Endodermal cell (in vitro differentiated cells): ENCODE results near the gene LY86. TPM values are rescaled to one million over a fixed set of nuclear protein-coding genes. Genes with fewer than 3 reads are reported as not detected.

Experiments
- DNase-seq: peaks from one replicate; pipeline ENCODE4 v3.0.0-alpha.2; 2017
- H3K27ac ChIP-seq: 2 replicates; pipeline ENCODE4 v1.5.1; 2013; ENCODE audit warnings: mild to moderate bottlenecking, low read depth, low read length, moderate library complexity
- H3K27me3 ChIP-seq: 2 replicates; pipeline ENCODE4 v1.6.1; 2013; ENCODE audit warnings: mild to moderate bottlenecking, low read length, moderate library complexity; ENCODE audit not compliant: insufficient read depth, control insufficient read depth, poor library complexity, severe bottlenecking
- H3K36me3 ChIP-seq: 2 replicates; pipeline ENCODE4 v1.7.0; 2013; ENCODE audit warnings: mild to moderate bottlenecking, low read length, moderate library complexity; ENCODE audit not compliant: control insufficient read depth, insufficient read depth
- H3K4me1 ChIP-seq: one replicate; pipeline ENCODE4 v1.7.0; 2013; ENCODE audit warnings: low read length; ENCODE audit not compliant: control insufficient read depth, insufficient read depth
- H3K4me3 ChIP-seq: 2 replicates; pipeline ENCODE4 v1.5.1; 2013; ENCODE audit warnings: mild to moderate bottlenecking, low read length, moderate library complexity
- H3K9ac ChIP-seq: 2 replicates; pipeline ENCODE4 v1.6.1; 2013; ENCODE audit warnings: mild to moderate bottlenecking, low read length, moderate library complexity; ENCODE audit not compliant: poor library complexity, severe bottlenecking; ENCODE audit errors: extremely low read depth
- H3K9me3 ChIP-seq: 2 replicates; pipeline ENCODE4 v1.6.1; 2013; ENCODE audit warnings: mild to moderate bottlenecking, low read length, moderate library complexity; ENCODE audit not compliant: control insufficient read depth
- H3K27ac Mint-ChIP-seq: 2 replicates; pipeline ENCODE4 v1.8.0; 2020; ENCODE audit warnings: mixed read lengths
- H3K27me3 Mint-ChIP-seq: 2 replicates; pipeline ENCODE4 v1.8.0; 2021; ENCODE audit warnings: mild to moderate bottlenecking, mixed read lengths; ENCODE audit not compliant: insufficient read depth
- H3K36me3 Mint-ChIP-seq: 2 replicates; pipeline ENCODE4 v1.8.0; 2020; ENCODE audit warnings: low read depth, mixed read lengths
- H3K4me1 Mint-ChIP-seq: 2 replicates; pipeline ENCODE4 v1.8.0; 2020; ENCODE audit warnings: mixed read lengths
- H3K4me3 Mint-ChIP-seq: 2 replicates; pipeline ENCODE4 v1.8.0; 2020; ENCODE audit warnings: mild to moderate bottlenecking, moderate library complexity, mixed read lengths
- H3K9me3 Mint-ChIP-seq: 2 replicates; pipeline ENCODE4 v1.8.0; 2020; ENCODE audit warnings: mild to moderate bottlenecking, mixed read lengths
- WGBS, 2 experiments: methylation state at CpG; one replicate each; pipeline versions ENCODE4 v1.1.5 to v1.1.7; 2013; ENCODE audit warnings: missing lambda C conversion rate in 2 of 2, mixed read lengths in 1 of 2; ENCODE audit not compliant: insufficient coverage in 1 of 2, insufficient read length in 1 of 2; 5-methylcytosine and 5-hydroxymethylcytosine counted together
- total RNA-seq, 2 donors: library from RNA; stranded (reverse); fragmentation: NEBNext Ultra II Directional in 1 of 2; extraction: Animal tissue kit (Norgen Biotek cat#: 25700) in 1 of 2; gene quantifications; 2 replicates in 1 of 2; 3 replicates in 1 of 2; pipeline ENCODE4 v1.2.1, GENCODE V29; 2021
- TF ChIP-seq, protein P1 (sequence below): fragments of 200-600 bp; sonication (generic); conservative IDR thresholded peaks from 2 replicates; pipeline ENCODE4 v1.5.0; 2021; ENCODE audit warnings: antibody characterized with exemption, mild to moderate bottlenecking

LY86 gene
- total RNA-seq, 2 donors from 2014 or later = not detected

DNA sequence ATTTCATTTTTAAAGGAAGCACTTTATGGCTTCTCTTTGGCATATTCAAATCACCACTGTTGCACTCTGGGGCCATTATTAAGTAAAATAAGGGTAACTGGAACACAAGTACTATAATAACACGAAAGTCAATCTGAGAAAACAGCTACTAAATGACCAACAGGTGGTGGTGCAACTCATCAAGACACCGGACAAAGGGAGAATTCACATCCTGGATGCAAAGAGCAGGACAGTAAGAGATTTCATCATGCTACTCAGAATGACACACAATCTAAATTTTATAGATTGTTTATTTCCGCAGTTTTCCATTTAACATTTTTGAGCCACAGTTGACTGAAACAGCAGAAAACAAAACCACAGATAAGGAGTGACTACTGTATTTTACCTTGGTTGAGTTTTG is 27.6 kb upstream of the LY86 start:
- TF ChIP-seq, protein P1, sequence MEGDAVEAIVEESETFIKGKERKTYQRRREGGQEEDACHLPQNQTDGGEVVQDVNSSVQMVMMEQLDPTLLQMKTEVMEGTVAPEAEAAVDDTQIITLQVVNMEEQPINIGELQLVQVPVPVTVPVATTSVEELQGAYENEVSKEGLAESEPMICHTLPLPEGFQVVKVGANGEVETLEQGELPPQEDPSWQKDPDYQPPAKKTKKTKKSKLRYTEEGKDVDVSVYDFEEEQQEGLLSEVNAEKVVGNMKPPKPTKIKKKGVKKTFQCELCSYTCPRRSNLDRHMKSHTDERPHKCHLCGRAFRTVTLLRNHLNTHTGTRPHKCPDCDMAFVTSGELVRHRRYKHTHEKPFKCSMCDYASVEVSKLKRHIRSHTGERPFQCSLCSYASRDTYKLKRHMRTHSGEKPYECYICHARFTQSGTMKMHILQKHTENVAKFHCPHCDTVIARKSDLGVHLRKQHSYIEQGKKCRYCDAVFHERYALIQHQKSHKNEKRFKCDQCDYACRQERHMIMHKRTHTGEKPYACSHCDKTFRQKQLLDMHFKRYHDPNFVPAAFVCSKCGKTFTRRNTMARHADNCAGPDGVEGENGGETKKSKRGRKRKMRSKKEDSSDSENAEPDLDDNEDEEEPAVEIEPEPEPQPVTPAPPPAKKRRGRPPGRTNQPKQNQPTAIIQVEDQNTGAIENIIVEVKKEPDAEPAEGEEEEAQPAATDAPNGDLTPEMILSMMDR = peak; percentile 32
- Histone ChIP-seq H3K36me3 (no peaks in the 10 kb centered on the region), H3K4me3 (no peak overlapping the region), H3K9me3 (peaks cover 7% of the 10 kb centered on the region), H3K27ac (no peak overlapping the region), H3K4me1 (no peaks in the 10 kb centered on the region), H3K27me3 (peaks cover 6% of the 10 kb centered on the region), H3K9ac (no peak overlapping the region)
- Mint-ChIP-seq H3K9me3 (peaks cover 17% of the 10 kb centered on the region), H3K27ac (no peak overlapping the region), H3K27me3 (peaks cover 4% of the 10 kb centered on the region), H3K4me3 (no peak overlapping the region), H3K4me1 (peaks cover 20% of the 10 kb centered on the region), H3K36me3 (peaks cover 3% of the 10 kb centered on the region)
- 88 to 100% methylated on average over 1 to 3 of the region's 3 CpGs for WGBS, 2 experiments
- DNase-seq = no peak

- peaks cover 17% of the 10 kb centered on the region for H3K9me3 Mint-ChIP-seq
- H3K36me3 ChIP-seq = no peaks in the 10 kb centered on the region
- no peaks in the 10 kb centered on the region for H3K27me3 ChIP-seq
- no peak overlapping the region for H3K27ac ChIP-seq
- no peak overlapping the region for H3K27ac Mint-ChIP-seq
- no peak overlapping the region for H3K9ac ChIP-seq
- no peak overlapping the region for H3K4me3 Mint-ChIP-seq
- H3K4me1 ChIP-seq = no peaks in the 10 kb centered on the region
- TF ChIP-seq, protein P1 = no peak
- H3K27me3 Mint-ChIP-seq = no peaks in the 10 kb centered on the region
- peaks cover 19% of the 10 kb centered on the region for H3K4me1 Mint-ChIP-seq
- DNase-seq = no peak
- 99 to 100% methylated on average over 2 to 5 of the region's 5 CpGs for WGBS, 2 experiments
- peaks cover 3% of the 10 kb centered on the region for H3K36me3 Mint-ChIP-seq
- no peak overlapping the region for H3K4me3 ChIP-seq
- H3K9me3 ChIP-seq = peaks cover 7% of the 10 kb centered on the region
Measured at GRCh38 chr6:6564154-6564553, 24.4 kb upstream of the LY86 start.

GRCh38 chr6:6565069-6565468 is 23.5 kb upstream of the LY86 start:
- H3K27me3 Mint-ChIP-seq = no peaks in the 10 kb centered on the region
- H3K36me3 ChIP-seq = no peaks in the 10 kb centered on the region
- no peak overlapping the region for H3K27ac ChIP-seq
- H3K9ac ChIP-seq = no peak overlapping the region
- WGBS, 2 experiments = 93% methylated on average over 3 to 4 of the region's 4 CpGs
- peaks cover 15% of the 10 kb centered on the region for H3K4me1 Mint-ChIP-seq
- no peaks in the 10 kb centered on the region for H3K27me3 ChIP-seq
- H3K4me3 ChIP-seq = no peak overlapping the region
- H3K27ac Mint-ChIP-seq = no peak overlapping the region
- H3K36me3 Mint-ChIP-seq = peaks cover 3% of the 10 kb centered on the region
- peaks cover 7% of the 10 kb centered on the region for H3K9me3 ChIP-seq
- TF ChIP-seq, protein P1 = no peak
- no peaks in the 10 kb centered on the region for H3K4me1 ChIP-seq
- DNase-seq = no peak
- peaks cover 17% of the 10 kb centered on the region for H3K9me3 Mint-ChIP-seq
- no peak overlapping the region for H3K4me3 Mint-ChIP-seq
